ENCODE results near the gene DPYSL3. TPM values are rescaled to one million over a fixed set of nuclear protein-coding genes. Genes with fewer than 3 reads are reported as not detected.

Gene DPYSL3
- total RNA-seq, 1 donor from 2014 or later, result 84.1 TPM

- H3K27me3 Mint-ChIP-seq (ENCODE audit: unreplicated experiment), result no peaks in the 10 kb centered on the region
Observed at GRCh38 chr5:147507480-147508126, 2.3 kb downstream of the DPYSL3 start.

DNA sequence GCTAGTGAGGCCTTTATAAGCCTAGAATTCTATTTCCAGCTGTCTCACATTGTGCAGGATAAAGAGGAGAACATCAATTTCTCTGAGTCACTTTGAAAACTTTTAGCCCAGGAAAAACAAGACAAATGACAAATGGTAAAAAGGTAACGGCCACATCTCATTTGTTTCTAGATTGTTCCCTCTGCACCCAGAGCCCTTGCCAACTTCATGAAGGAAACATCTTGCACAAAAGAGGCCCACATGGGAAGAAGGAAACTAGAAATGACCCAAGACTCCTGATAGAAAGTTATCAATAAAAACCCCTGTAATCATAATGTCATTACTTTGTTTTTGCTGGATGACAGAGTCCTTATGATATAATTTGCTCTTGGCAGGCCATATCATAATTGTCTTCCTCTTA lies 5.3 kb downstream of the DPYSL3 start:
- Mint-ChIP-seq H3K36me3 (ENCODE audit: unreplicated experiment) (no peaks in the 10 kb centered on the region), H3K27ac (ENCODE audit: unreplicated experiment) (peak overlapping the region; percentile 73), H3K9me3 (ENCODE audit: unreplicated experiment) (no peaks in the 10 kb centered on the region), H3K27me3 (ENCODE audit: unreplicated experiment) (no peaks in the 10 kb centered on the region), H3K4me1 (ENCODE audit: unreplicated experiment) (peaks cover 46% of the 10 kb centered on the region), H3K4me3 (ENCODE audit: unreplicated experiment) (no peak overlapping the region)
- DNase-seq (ENCODE audit: extremely low spot score, unreplicated experiment), result no peak
- TF ChIP-seq, protein P1, sequence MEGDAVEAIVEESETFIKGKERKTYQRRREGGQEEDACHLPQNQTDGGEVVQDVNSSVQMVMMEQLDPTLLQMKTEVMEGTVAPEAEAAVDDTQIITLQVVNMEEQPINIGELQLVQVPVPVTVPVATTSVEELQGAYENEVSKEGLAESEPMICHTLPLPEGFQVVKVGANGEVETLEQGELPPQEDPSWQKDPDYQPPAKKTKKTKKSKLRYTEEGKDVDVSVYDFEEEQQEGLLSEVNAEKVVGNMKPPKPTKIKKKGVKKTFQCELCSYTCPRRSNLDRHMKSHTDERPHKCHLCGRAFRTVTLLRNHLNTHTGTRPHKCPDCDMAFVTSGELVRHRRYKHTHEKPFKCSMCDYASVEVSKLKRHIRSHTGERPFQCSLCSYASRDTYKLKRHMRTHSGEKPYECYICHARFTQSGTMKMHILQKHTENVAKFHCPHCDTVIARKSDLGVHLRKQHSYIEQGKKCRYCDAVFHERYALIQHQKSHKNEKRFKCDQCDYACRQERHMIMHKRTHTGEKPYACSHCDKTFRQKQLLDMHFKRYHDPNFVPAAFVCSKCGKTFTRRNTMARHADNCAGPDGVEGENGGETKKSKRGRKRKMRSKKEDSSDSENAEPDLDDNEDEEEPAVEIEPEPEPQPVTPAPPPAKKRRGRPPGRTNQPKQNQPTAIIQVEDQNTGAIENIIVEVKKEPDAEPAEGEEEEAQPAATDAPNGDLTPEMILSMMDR (IDR thresholded peaks at IDR 0.05), result no peak

More at GRCh38 chr5:147507480-147508126, 2.3 kb downstream of the DPYSL3 start:
- H3K36me3 Mint-ChIP-seq (ENCODE audit: unreplicated experiment), result no peaks in the 10 kb centered on the region
- DNase-seq (ENCODE audit: extremely low spot score, unreplicated experiment), result no peak
- H3K27ac Mint-ChIP-seq (ENCODE audit: unreplicated experiment), result peak overlapping the region; percentile 92
- peak overlapping the region; percentile 90 for H3K4me3 Mint-ChIP-seq (ENCODE audit: unreplicated experiment)
- TF ChIP-seq, protein P1 (IDR thresholded peaks at IDR 0.05), result no peak
- H3K4me1 Mint-ChIP-seq (ENCODE audit: unreplicated experiment), result peaks cover 49% of the 10 kb centered on the region
- H3K9me3 Mint-ChIP-seq (ENCODE audit: unreplicated experiment), result no peaks in the 10 kb centered on the region

GRCh38 chr5:147504011-147504410 lies 5.9 kb downstream of the DPYSL3 start:
- Mint-ChIP-seq H3K4me1 (ENCODE audit: unreplicated experiment) (peaks cover 46% of the 10 kb centered on the region), H3K9me3 (ENCODE audit: unreplicated experiment) (no peaks in the 10 kb centered on the region), H3K4me3 (ENCODE audit: unreplicated experiment) (no peak overlapping the region), H3K27ac (ENCODE audit: unreplicated experiment) (peak overlapping the region; percentile 73), H3K36me3 (ENCODE audit: unreplicated experiment) (no peaks in the 10 kb centered on the region), H3K27me3 (ENCODE audit: unreplicated experiment) (no peaks in the 10 kb centered on the region)
- TF ChIP-seq, protein P1 (IDR thresholded peaks at IDR 0.05), result no peak
- no peak for DNase-seq (ENCODE audit: extremely low spot score, unreplicated experiment)

GRCh38 chr5:147490989-147491388 lies 18.9 kb downstream of the DPYSL3 start:
- Mint-ChIP-seq H3K4me1 (ENCODE audit: unreplicated experiment) (no peaks in the 10 kb centered on the region), H3K27me3 (ENCODE audit: unreplicated experiment) (no peaks in the 10 kb centered on the region), H3K9me3 (ENCODE audit: unreplicated experiment) (peaks cover 7% of the 10 kb centered on the region), H3K27ac (ENCODE audit: unreplicated experiment) (peak overlapping the region; percentile 15), H3K4me3 (ENCODE audit: unreplicated experiment) (no peak overlapping the region), H3K36me3 (ENCODE audit: unreplicated experiment) (no peaks in the 10 kb centered on the region)
- TF ChIP-seq, protein P1 (IDR thresholded peaks at IDR 0.05), result no peak
- DNase-seq (ENCODE audit: extremely low spot score, unreplicated experiment), result no peak

GRCh38 chr5:147487031-147487750 lies 22.7 kb downstream of the DPYSL3 start:
- Mint-ChIP-seq H3K27ac (ENCODE audit: unreplicated experiment) (no peak overlapping the region), H3K4me1 (ENCODE audit: unreplicated experiment) (peaks cover 31% of the 10 kb centered on the region), H3K27me3 (ENCODE audit: unreplicated experiment) (no peaks in the 10 kb centered on the region), H3K36me3 (ENCODE audit: unreplicated experiment) (no peaks in the 10 kb centered on the region), H3K9me3 (ENCODE audit: unreplicated experiment) (peaks cover 10% of the 10 kb centered on the region), H3K4me3 (ENCODE audit: unreplicated experiment) (no peak overlapping the region)
- TF ChIP-seq, protein P1 (IDR thresholded peaks at IDR 0.05), result no peak
- DNase-seq (ENCODE audit: extremely low spot score, unreplicated experiment), result no peak

All from osteocyte (in vitro differentiated cells).